ES-I3 (cell line): ENCODE data around the gene PMM2.
"Not testable (repeated sequence)": the region's sequence is repeated elsewhere in the genome, so short reads cannot be mapped to it uniquely, and the experiment has no call there.

Experiments used
- H3K36me3 ChIP-seq: 2 replicates; pipeline ENCODE4 v1.6.1; 2013; ENCODE audit warnings: mild to moderate bottlenecking, low read length, control low read depth, moderate library complexity; ENCODE audit not compliant: insufficient read depth
- H3K4me1 ChIP-seq: 2 replicates; pipeline ENCODE4 v1.6.1; 2013; ENCODE audit warnings: mild to moderate bottlenecking, control low read depth, low read length; ENCODE audit not compliant: insufficient read depth
- H3K9ac ChIP-seq: 2 replicates; pipeline ENCODE4 v1.6.1; 2013; ENCODE audit warnings: low read depth, mild to moderate bottlenecking, low read length, moderate library complexity
- H3K9me3 ChIP-seq: 2 replicates; pipeline ENCODE4 v1.6.1; 2013; ENCODE audit warnings: mild to moderate bottlenecking, low read length, moderate library complexity; ENCODE audit not compliant: control insufficient read depth, insufficient read depth

PMM2 gene

GRCh38 chr16:8798174-8798527 is 512 bp downstream of the PMM2 start:
- peaks cover 16% of the 10 kb centered on the region for H3K4me1 ChIP-seq
- H3K9me3 ChIP-seq: no peaks in the 10 kb centered on the region
- H3K36me3 ChIP-seq: peaks cover 3% of the 10 kb centered on the region; the same call in 1 of the 2 replicates
- peak overlapping the region; percentile 91 for H3K9ac ChIP-seq

- peaks cover 3% of the 10 kb centered on the region; the same call in 1 of the 2 replicates for H3K36me3 ChIP-seq
- peaks cover 16% of the 10 kb centered on the region for H3K4me1 ChIP-seq
- peak overlapping the region; percentile 91 for H3K9ac ChIP-seq
- H3K9me3 ChIP-seq: no peaks in the 10 kb centered on the region
Measured at GRCh38 chr16:8798535-8799157, 1.0 kb downstream of the PMM2 start.

GRCh38 chr16:8801701-8802100 is 4.1 kb downstream of the PMM2 start:
- Histone ChIP-seq H3K9ac (no peak overlapping the region), H3K36me3 (peaks cover 16% of the 10 kb centered on the region), H3K4me1 (peaks cover 12% of the 10 kb centered on the region), H3K9me3 (no peaks in the 10 kb centered on the region)

- H3K9ac ChIP-seq, H3K9me3 ChIP-seq, H3K4me1 ChIP-seq: not testable (repeated sequence)
- peaks cover 20% of the 10 kb centered on the region for H3K36me3 ChIP-seq
Measured at GRCh38 chr16:8803733-8804132, 6.1 kb downstream of the PMM2 start.

GRCh38 chr16:8804313-8804712 is 6.7 kb downstream of the PMM2 start:
- peaks cover 23% of the 10 kb centered on the region for H3K36me3 ChIP-seq
- H3K4me1 ChIP-seq: peaks cover 2% of the 10 kb centered on the region; the same call in 1 of the 2 replicates
- H3K9ac ChIP-seq: no peak overlapping the region
- H3K9me3 ChIP-seq: no peaks in the 10 kb centered on the region

- Histone ChIP-seq H3K9ac (no peak overlapping the region), H3K36me3 (peaks cover 38% of the 10 kb centered on the region)
Measured at GRCh38 chr16:8806272-8806983, 8.8 kb downstream of the PMM2 start.

GRCh38 chr16:8807189-8807588 is 9.6 kb downstream of the PMM2 start:
- no peaks in the 10 kb centered on the region for H3K4me1 ChIP-seq
- no peaks in the 10 kb centered on the region for H3K9me3 ChIP-seq
- no peak overlapping the region for H3K9ac ChIP-seq
- H3K36me3 ChIP-seq: peaks cover 42% of the 10 kb centered on the region

More at GRCh38 chr16:8806272-8806983, 8.8 kb downstream of the PMM2 start:
- Histone ChIP-seq H3K4me1 (no peaks in the 10 kb centered on the region), H3K9me3 (no peaks in the 10 kb centered on the region)

- Histone ChIP-seq H3K9ac (no peak overlapping the region), H3K4me1 (no peaks in the 10 kb centered on the region), H3K9me3 (no peaks in the 10 kb centered on the region), H3K36me3 (peaks cover 51% of the 10 kb centered on the region)
Measured at GRCh38 chr16:8808009-8808408, 10.4 kb downstream of the PMM2 start.

GRCh38 chr16:8808613-8809353 is 11.1 kb downstream of the PMM2 start:
- Histone ChIP-seq H3K4me1 (no peaks in the 10 kb centered on the region), H3K36me3 (peaks cover 58% of the 10 kb centered on the region), H3K9ac (no peak overlapping the region), H3K9me3 (no peaks in the 10 kb centered on the region)

GRCh38 chr16:8812162-8812843 is 14.7 kb downstream of the PMM2 start:
- Histone ChIP-seq H3K9ac (no peak overlapping the region), H3K36me3 (peaks cover 63% of the 10 kb centered on the region), H3K9me3 (no peaks in the 10 kb centered on the region)

GRCh38 chr16:8814095-8814806 is 16.6 kb downstream of the PMM2 start:
- Histone ChIP-seq H3K9me3 (no peaks in the 10 kb centered on the region), H3K4me1 (no peaks in the 10 kb centered on the region), H3K9ac (no peak overlapping the region), H3K36me3 (peaks cover 63% of the 10 kb centered on the region)

More at GRCh38 chr16:8812162-8812843, 14.7 kb downstream of the PMM2 start:
- H3K4me1 ChIP-seq: no peaks in the 10 kb centered on the region

GRCh38 chr16:8816967-8817655 is 19.5 kb downstream of the PMM2 start:
- Histone ChIP-seq H3K36me3 (peaks cover 57% of the 10 kb centered on the region), H3K9ac (no peak overlapping the region), H3K4me1 (no peaks in the 10 kb centered on the region), H3K9me3 (no peaks in the 10 kb centered on the region)

GRCh38 chr16:8818504-8819270 is 21.0 kb downstream of the PMM2 start:
- Histone ChIP-seq H3K9ac (no peak overlapping the region), H3K4me1 (no peaks in the 10 kb centered on the region), H3K9me3 (no peaks in the 10 kb centered on the region), H3K36me3 (peaks cover 45% of the 10 kb centered on the region)
